HCT116 (cell line): ENCODE results near the gene CLDN1. TPM values are rescaled to one million over a fixed set of nuclear protein-coding genes. Genes with fewer than 3 reads are reported as not detected.

Experiments used
- ATAC-seq: fragments of 200-7000 bp; cut with Tn5 transposase; 2 replicates; pipeline ENCODE4 v1.9.1; 2020; ENCODE audit warnings: mild to moderate bottlenecking, moderate library complexity
- BruUV-seq: library from RNA; stranded (reverse); fragments of 400-500 nt; replicated peaks from 2 replicates; lab custom pipeline; 2021; lab: Mats Ljungman, UMichigan
- CTCF ChIA-PET: fragments of 300-600 bp; sonication (Branson Sonifier 250); formaldehyde crosslinking; loops from one replicate; lab custom pipeline; 2021; ENCODE audit warnings: antibody characterized with exemption; lab: Charles Lee
- POLR2A ChIA-PET: fragments of 300-600, 350-600 bp; sonication (Branson Sonifier 250); formaldehyde crosslinking; loops from one replicate; lab custom pipeline; 2021; ENCODE audit warnings: antibody characterized with exemption; lab: Charles Lee
- RAD21 ChIA-PET, 2 experiments: fragments of 300-600 bp; sonication (Branson Sonifier 250); formaldehyde crosslinking; loops; one replicate each; lab custom pipeline; 2023; ENCODE audit warnings: low total read pairs in 2 of 2; ENCODE audit not compliant: uncharacterized antibody in 2 of 2, unreplicated experiment in 2 of 2, low non-redundant PET in 1 of 2; lab: Charles Lee
- DNase-seq: peaks from one replicate; pipeline ENCODE4 v3.0.0-alpha.2; 2010; ENCODE audit warnings: low read depth, low spot score
- H2AFZ ChIP-seq: fragments of 200-600 bp; shearing (Covaris generic), sonication (generic); 2 replicates; pipeline ENCODE4 v1.6.1; 2017; ENCODE audit warnings: low read depth, mixed run types, mixed read lengths, antibody characterized with exemption, low read length; ENCODE audit not compliant: poor library complexity, severe bottlenecking
- H3K27ac ChIP-seq: 2 replicates; pipeline ENCODE4 v1.5.1; 2012; ENCODE audit warnings: low read depth, low read length
- H3K27me3 ChIP-seq: fragments of 200-600 bp; sonication (generic); 2 replicates; pipeline ENCODE4 v1.6.1; 2016; ENCODE audit warnings: mixed run types, low read length, mixed read lengths; ENCODE audit not compliant: insufficient read depth
- H3K36me3 ChIP-seq, 2 experiments: fragments of 200-500 bp in 1 of 2; fragments of 200-600 bp in 1 of 2; sonication (Bioruptor generic) in 1 of 2; sonication (generic) in 1 of 2; 2 replicates each; pipeline versions ENCODE4 v1.5.1 to v1.6.1; 2014 to 2016; ENCODE audit warnings: low read length in 2 of 2, inconsistent platforms in 1 of 2, mixed read lengths in 1 of 2, mixed run types in 1 of 2; ENCODE audit not compliant: insufficient read depth in 2 of 2, control insufficient read depth in 1 of 2
- H3K4me1 ChIP-seq, 2 experiments: fragments of 200-600 bp in 1 of 2; sonication (generic) in 1 of 2; 2 replicates each; pipeline versions ENCODE4 v1.5.1 to v1.6.1; 2012 to 2017; ENCODE audit warnings: low read length in 2 of 2, inconsistent platforms in 1 of 2, mild to moderate bottlenecking in 1 of 2, mixed read lengths in 1 of 2, mixed run types in 1 of 2, moderate library complexity in 1 of 2; ENCODE audit not compliant: insufficient read depth in 2 of 2, control insufficient read depth in 1 of 2
- H3K4me2 ChIP-seq: fragments of 200-600 bp; sonication (generic); 2 replicates; pipeline ENCODE4 v1.6.1; 2017; ENCODE audit warnings: mixed run types, low read length, mixed read lengths
- H3K4me3 ChIP-seq, 2 experiments: fragments of 200-600 bp in 1 of 2; sonication (generic) in 1 of 2; replicated peaks in 1 of 2; 2 replicates each; pipeline ENCODE4 v1.5.1; 2011 to 2016; ENCODE audit warnings: low read length in 2 of 2, control low read depth in 1 of 2, low read depth in 1 of 2, mild to moderate bottlenecking in 1 of 2, mixed read lengths in 1 of 2, mixed run types in 1 of 2
- H3K79me2 ChIP-seq: fragments of 200-600 bp; sonication (generic); 2 replicates; pipeline ENCODE4 v1.6.1; 2017; ENCODE audit warnings: mild to moderate bottlenecking, mixed run types, low read length, moderate library complexity, mixed read lengths; ENCODE audit not compliant: insufficient read depth
- H3K9ac ChIP-seq: fragments of 200-600 bp; sonication (generic); 2 replicates; pipeline ENCODE4 v1.6.1; 2016; ENCODE audit warnings: low read length, mixed read lengths
- H3K9me2 ChIP-seq: fragments of 200-600 bp; sonication (generic), shearing (Covaris generic); 2 replicates; pipeline ENCODE4 v1.6.1; 2017; ENCODE audit warnings: mixed run types, mild to moderate bottlenecking, moderate library complexity; ENCODE audit not compliant: insufficient read depth
- H3K9me3 ChIP-seq, 2 experiments: fragments of 200-500 bp in 1 of 2; fragments of 200-600 bp in 1 of 2; sonication (Bioruptor generic) in 1 of 2; sonication (generic) in 1 of 2; 2 replicates each; pipeline ENCODE4 v1.6.1; 2014 to 2017; ENCODE audit warnings: low read length in 2 of 2, mixed read lengths in 2 of 2, inconsistent platforms in 1 of 2, low read depth in 1 of 2, mild to moderate bottlenecking in 1 of 2, mixed run types in 1 of 2, moderate library complexity in 1 of 2; ENCODE audit not compliant: control insufficient read depth in 1 of 2, insufficient read depth in 1 of 2
- H4K20me1 ChIP-seq: fragments of 200-600 bp; sonication (generic), shearing (Covaris generic); 2 replicates; pipeline ENCODE4 v1.6.1; 2017; ENCODE audit warnings: mixed run types, mild to moderate bottlenecking, moderate library complexity; ENCODE audit not compliant: insufficient read depth
- ATF3 ChIP-seq: IDR thresholded peaks from 2 replicates; pipeline ENCODE4 v1.6.1; 2012
- CBX3 ChIP-seq: IDR thresholded peaks from 2 replicates; pipeline ENCODE4 v1.6.1; 2012; ENCODE audit warnings: low read depth
- EZH2phosphoT487 ChIP-seq: fragments of 200-600 bp; IDR thresholded peaks from 2 replicates; pipeline ENCODE4 v1.6.1; 2018; ENCODE audit warnings: antibody characterized with exemption, borderline replicate concordance
- FOSL1 ChIP-seq: IDR thresholded peaks from 2 replicates; pipeline ENCODE4 v1.6.1; 2012; ENCODE audit warnings: low read depth
- JUND ChIP-seq: IDR thresholded peaks from 2 replicates; pipeline ENCODE4 v1.6.1; 2012
- MAX ChIP-seq: IDR thresholded peaks from 2 replicates; pipeline ENCODE4 v1.6.1; 2012
- POLR2AphosphoS5 ChIP-seq: IDR thresholded peaks from 2 replicates; pipeline ENCODE4 v1.6.1; 2011; ENCODE audit warnings: mild to moderate bottlenecking, low read depth, low read length, moderate library complexity
- RAD21 ChIP-seq: IDR thresholded peaks from 2 replicates; pipeline ENCODE4 v1.6.1; 2012; ENCODE audit warnings: low read depth, mild to moderate bottlenecking
- SP1 ChIP-seq: IDR thresholded peaks from 2 replicates; pipeline ENCODE4 v1.6.1; 2012; ENCODE audit warnings: low read depth
- YY1 ChIP-seq: IDR thresholded peaks from 2 replicates; pipeline ENCODE4 v1.6.1; 2011; ENCODE audit warnings: low read length, low read depth, moderate library complexity, mild to moderate bottlenecking; ENCODE audit not compliant: insufficient replicate concordance; ENCODE audit errors: extremely low read depth
- intact Hi-C: fragments of 100-400 bp; cut with micrococcal nuclease; formaldehyde crosslinking; loops from 2 replicates; pipeline ENCODE4 v1.10.0; 2022
- total RNA-seq: library from RNA; stranded (reverse); gene quantifications from one replicate; pipeline ENCODE4 v1.2.1, GENCODE V29; 2021; ENCODE audit not compliant: unreplicated experiment

The CLDN1 gene
- total RNA-seq, 1 experiment from 2014 or later, result 0.20 TPM

GRCh38 chr3:190318666-190319065, 3.6 kb downstream of the CLDN1 start:
- no peak overlapping the region for H3K4me2 ChIP-seq
- no peak overlapping the region for H3K4me3 ChIP-seq
- no peaks in the 10 kb centered on the region for H3K9me2 ChIP-seq
- ChIA-PET RAD21 (no interaction called here), POLR2A (no interaction called here), CTCF (no interaction called here)
- H3K27me3 ChIP-seq, result no peaks in the 10 kb centered on the region; the same call in 1 of the 2 replicates
- no peak overlapping the region for H3K27ac ChIP-seq
- ATAC-seq, result no peak
- no peaks in the 10 kb centered on the region for H3K79me2 ChIP-seq
- no peak for DNase-seq
- H2AFZ ChIP-seq, result no peak overlapping the region
- no peak overlapping the region for H3K9ac ChIP-seq
- no peaks in the 10 kb centered on the region for H3K36me3 ChIP-seq
- H3K9me3 ChIP-seq, result no peaks in the 10 kb centered on the region
- no TSS peak for BruUV-seq
- TF ChIP-seq YY1 (no peak), POLR2AphosphoS5 (no peak), ATF3 (no peak), SP1 (no peak), CBX3 (no peak), FOSL1 (no peak), JUND (no peak), RAD21 (no peak)
- intact Hi-C loops, result no loop called here
- H3K4me1 ChIP-seq, result peaks cover 0 to 10% of the 10 kb centered on the region in 2 experiments; a peak in 1 of 4 replicates
- no peaks in the 10 kb centered on the region for H4K20me1 ChIP-seq

GRCh38 chr3:190314741-190315140, 7.5 kb downstream of the CLDN1 start:
- Histone ChIP-seq H3K36me3 (no peaks in the 10 kb centered on the region), H3K9me3 (no peaks in the 10 kb centered on the region), H3K4me3 (no peak overlapping the region), H3K4me1 (no peaks in the 10 kb centered on the region), H4K20me1 (no peaks in the 10 kb centered on the region), H3K27me3 (no peaks in the 10 kb centered on the region), H3K79me2 (no peaks in the 10 kb centered on the region), H3K9me2 (no peaks in the 10 kb centered on the region), H3K27ac (no peak overlapping the region), H3K9ac (no peak overlapping the region), H3K4me2 (no peak overlapping the region), H2AFZ (no peak overlapping the region)
- DNase-seq (no peak), ATAC-seq (no peak)
- RAD21 ChIA-PET, result no interaction called here
- POLR2A ChIA-PET, result no interaction called here
- CTCF ChIA-PET, result interaction anchor here (1.8 kb wide), 1 partner anchor 8 kb away, joined by 10 read pairs; the partner anchor contains the start of gene CLDN1
- intact Hi-C loops, result no loop called here
- TF ChIP-seq YY1, result no peak
- no peak for TF ChIP-seq MAX
- no peak for TF ChIP-seq EZH2phosphoT487
- BruUV-seq, result no TSS peak
